HG03457 (cell line): ENCODE results near the gene MINDY4.

Experiments
- ATAC-seq: cut with Tn5 transposase; IDR thresholded peaks from one replicate; pipeline ENCODE4 v1.9.1; 2021; ENCODE audit warnings: moderate number of reproducible peaks; ENCODE audit not compliant: unreplicated experiment

The MINDY4 gene

DNA sequence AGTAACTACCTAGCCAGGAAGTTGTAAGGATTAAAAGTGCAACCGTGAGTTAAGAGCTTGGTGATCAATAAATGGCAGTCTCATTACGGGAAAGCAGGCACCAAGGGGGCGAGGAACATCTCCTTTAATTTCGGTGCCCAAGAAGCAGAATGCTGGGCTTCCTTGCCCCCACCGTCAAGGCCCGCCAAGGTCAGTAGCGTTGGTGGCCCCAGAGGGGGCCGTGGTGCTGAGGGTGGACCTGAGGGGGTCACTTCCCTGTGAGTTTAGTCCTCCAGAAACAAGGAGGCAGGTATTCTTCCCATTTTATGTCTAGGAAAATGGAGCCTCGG is 408 bp upstream of the MINDY4 start:
- ATAC-seq, result no peak

DNA sequence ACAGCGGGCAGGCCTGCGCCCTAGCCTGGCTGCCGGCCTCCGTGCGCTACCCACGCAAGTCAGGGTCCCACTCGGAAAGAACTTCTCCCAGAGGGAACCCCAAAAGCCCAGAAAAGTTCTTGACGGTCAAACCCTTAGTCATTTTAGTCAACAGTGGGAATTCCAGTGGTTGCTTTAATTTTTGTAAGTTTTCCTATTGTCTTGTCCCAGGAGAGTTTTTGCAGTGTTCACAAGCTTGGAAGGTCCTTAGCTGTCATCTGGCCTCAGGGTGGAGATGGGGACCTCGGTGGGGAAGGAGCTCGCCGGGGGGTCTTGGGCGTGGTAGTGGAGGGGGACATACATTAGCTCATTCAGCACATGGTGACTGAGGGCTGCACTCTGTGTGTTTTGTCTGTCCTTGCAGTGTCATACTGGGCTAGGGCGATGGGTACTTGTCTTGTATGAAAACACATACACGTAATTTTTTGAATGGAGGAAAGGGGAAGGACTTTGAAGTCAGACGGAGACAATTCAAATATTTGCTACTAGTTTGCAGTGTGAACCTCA is 736 bp downstream of the MINDY4 start:
- peak; percentile 19 for ATAC-seq

- no peak for ATAC-seq
Observed at GRCh38 chr7:30772984-30773383, 1.8 kb downstream of the MINDY4 start.

DNA sequence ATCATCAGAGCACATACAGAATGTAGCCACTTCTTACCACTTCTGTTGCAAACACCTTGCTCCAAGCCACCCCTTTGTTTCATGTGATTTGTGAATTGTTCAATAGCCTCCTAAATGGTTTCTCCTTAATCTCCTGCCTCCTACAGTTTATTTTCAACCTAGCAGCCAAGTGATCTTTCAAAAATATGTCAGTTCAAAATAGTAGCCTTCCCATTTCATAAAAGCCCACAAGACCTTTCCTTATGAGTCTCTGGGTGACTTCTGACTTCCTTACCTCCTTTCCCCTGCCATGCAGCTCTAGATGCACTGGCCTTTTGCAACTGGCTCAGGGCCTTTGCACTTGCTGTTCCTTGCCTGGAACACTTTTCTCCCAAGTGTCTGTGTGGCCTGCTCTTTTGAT is 4.8 kb downstream of the MINDY4 start:
- ATAC-seq, result no peak

DNA sequence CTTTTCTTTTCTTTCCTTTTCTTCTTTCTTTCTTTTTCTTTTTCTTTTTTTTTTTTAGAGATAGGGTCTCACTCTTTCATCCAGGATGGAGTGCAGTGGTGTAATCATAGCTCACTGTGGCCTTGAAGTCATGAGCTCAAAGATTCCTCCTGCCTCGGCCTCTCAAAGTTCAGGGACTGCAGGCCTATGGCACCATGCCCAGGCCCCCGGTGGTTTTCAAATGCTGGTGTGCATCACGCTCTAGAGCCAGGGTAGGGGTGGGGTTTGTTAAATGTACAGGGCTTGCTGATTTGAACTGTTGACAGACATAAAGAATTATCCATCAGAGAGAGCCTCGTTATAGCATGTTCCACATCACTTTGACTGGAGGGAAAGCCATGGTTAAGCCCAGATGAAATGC is 5.8 kb downstream of the MINDY4 start:
- ATAC-seq, result no peak

- ATAC-seq, result no peak
Observed at GRCh38 chr7:30778255-30779025, 7.2 kb downstream of the MINDY4 start.

- no peak for ATAC-seq
Observed at GRCh38 chr7:30779574-30779973, 8.4 kb downstream of the MINDY4 start.

GRCh38 chr7:30780941-30781340 is 9.7 kb downstream of the MINDY4 start:
- no peak for ATAC-seq

DNA sequence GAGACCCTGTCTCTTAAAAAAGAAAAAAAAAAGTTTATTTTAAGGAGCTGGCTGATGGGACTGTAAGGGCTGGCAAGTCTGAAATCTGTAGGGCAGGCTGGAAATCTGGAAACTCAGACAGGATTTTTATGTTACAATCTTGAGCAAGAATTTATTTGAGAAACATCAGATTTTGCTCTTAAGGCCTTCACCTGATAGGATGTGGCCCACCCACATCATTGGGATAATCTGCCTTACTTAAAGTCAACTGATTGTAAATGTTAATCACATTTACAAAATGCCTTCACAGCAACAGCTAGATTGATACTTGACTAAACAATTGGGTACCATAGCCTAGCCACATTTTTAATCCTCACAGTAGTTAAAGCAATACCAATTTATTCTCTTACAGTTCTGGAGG is 11.5 kb downstream of the MINDY4 start:
- no peak for ATAC-seq

- no peak for ATAC-seq
Observed at GRCh38 chr7:30785786-30786185, 14.6 kb downstream of the MINDY4 start.

DNA sequence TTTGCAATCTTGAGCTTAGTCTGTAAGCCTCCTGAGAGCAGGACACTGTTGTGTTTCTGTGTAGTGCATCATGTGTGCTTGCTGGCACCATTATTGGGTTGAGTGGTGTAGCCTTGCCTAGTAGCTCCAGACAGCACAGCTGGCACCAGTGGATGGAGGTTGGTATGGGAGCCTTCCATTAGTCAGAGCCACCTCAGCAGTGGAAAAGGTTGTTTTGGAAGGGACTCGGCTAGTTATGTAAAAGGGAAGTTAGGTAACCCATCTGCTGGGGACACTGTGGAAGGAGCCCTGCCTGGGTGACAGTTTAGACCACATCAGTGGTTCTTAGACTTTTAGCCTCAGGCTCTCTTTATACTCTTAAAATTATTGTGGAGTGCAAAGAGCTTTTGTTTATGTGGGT is 16.3 kb downstream of the MINDY4 start:
- ATAC-seq, result no peak

DNA sequence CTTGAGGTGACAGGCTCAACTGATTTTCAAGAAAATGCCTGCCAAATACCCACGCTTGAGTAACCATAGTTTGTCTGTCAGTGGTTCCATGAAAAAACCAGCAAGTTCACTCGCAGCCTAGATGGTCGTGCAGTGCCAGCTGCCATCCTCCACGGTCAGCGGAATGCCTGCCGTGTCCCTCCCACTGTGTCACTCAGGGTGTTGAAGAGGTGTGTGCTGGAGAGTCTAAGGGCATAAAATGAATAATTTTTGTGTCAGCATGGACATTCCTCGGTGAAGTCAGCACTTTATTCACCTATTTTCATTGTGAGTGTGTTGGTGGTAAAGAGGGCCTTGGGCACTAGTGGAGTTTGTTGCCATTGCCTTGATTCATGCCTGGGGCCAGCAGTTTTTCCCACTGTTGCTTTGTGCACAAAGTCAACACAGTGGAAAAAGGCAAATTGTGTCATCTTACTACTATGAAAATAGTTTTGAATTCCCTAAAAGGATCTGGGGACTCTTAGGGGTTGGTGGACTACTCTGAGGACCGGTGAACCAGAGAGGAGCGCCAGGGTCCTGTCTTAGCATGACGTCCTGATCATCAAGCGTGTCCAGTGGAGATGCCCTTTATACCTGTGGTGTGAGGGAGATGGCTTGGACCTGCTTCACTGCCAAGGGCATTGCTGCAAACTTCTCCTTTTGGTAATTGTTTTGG is 17.6 kb downstream of the MINDY4 start:
- ATAC-seq, result no peak

GRCh38 chr7:30789334-30789711 is 18.1 kb downstream of the MINDY4 start:
- ATAC-seq, result no peak

GRCh38 chr7:30790356-30790755 is 19.1 kb downstream of the MINDY4 start:
- ATAC-seq, result no peak

- no peak for ATAC-seq
Observed at GRCh38 chr7:30791114-30791513, 19.9 kb downstream of the MINDY4 start.

DNA sequence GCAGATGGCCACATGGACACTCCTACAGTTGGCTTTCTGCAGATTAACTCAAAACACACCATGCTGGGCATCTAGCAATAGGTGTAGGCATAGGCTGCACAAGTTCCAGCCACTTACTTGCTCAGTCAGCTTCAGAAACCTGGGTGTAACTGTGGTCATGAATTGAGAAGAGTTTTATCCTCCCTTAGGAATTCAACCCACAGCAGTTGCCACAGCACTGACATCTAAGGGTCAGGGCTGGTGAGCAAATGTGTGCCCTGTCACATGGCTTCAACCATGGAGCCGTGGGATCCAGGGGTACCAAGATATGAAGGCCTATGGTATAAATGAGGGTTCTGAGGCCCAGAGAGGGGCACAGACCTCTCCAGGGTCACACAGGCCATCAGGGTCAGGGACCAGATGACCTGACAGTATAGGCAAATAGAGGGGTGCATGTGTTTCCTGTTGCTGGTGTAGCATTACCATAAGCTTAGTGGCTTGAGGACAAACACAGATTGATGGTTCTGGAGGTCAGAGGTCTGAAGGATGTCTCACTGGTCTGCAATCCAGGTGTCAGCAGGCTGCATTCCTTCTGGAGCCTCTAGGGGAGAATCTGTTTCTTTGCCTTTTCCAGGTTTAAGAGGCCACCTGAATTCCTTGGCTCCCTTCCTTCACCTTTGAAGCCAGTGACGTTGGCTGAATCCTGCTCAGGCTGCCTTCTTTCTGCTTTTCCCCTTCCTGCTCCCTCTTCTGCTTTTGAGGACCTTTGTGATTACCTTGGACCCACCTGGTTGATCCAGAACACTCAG is 24.1 kb downstream of the MINDY4 start:
- ATAC-seq, result no peak

DNA sequence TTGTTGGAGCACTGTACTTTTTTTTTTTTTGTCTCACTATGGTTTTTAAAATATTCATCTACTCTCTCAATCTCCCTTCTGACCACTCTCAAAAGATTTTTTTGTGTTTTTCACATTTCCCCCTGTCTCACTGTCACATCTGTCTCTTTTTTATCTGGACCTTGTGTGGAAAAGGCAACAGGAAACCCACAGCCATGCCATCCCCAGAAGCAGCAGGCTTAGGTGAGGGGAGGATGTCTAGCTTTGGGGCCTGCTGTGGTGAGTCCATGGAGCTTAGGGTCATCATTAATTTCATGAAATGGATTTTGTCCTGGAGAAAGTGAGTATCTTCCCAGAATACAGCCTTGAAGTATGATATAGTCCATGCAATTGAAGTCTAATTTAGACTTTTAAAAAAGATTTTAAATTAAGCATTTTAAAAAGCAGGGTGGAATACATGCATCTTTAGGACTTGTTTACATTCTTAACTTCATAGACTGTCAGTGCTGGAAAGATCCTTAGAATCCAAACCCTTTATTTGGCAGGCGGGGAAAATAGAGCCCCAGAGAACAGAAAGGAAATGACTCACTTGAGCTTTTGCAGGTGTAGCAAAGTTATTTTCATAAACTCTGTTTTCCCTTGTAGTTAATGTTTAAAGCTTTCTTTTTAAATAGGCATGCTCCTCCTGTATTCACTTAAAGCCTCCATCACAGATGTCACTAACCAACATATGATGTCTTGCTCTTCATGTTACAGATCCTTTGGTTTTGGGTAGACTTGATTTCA is 25.1 kb downstream of the MINDY4 start:
- no peak for ATAC-seq

- no peak for ATAC-seq
Observed at GRCh38 chr7:30797176-30798040, 26.2 kb downstream of the MINDY4 start.

DNA sequence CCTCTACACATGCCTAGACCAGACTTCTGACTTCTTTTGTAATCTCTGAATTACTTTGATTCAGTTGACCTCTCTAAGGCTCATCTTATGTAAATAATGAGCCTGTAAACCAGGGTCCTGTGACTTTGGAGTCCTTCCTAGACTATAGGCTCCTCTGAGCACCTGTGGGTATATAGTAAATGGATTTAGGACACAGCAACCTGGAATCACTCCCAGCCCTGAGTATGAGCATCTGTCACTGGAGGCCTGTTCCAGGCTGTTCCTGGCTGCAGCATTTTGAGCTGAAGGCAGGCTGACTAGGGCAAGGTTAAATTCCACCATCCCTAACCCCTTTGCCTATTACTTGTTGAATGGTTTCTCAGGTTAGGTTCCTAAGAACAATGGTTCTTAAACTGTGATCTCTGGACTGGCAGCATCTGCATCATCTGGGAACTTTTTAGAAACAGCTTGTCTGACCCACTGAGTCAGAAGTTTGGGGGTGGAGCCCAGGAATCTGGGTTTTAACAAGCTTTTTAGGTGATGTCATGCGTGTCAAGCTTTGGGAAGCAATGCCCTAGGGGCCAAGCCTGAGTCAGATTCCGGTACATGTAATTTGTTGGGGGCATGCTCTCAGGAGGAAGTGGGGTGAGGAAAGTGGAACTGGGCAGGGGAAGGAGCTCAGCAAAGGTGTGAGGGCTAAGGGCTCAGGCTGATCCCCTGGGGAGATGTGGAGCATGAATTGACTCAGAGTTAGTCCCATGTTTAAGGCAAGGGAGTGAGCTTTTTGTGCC is 28.2 kb downstream of the MINDY4 start:
- peak; percentile 80 for ATAC-seq
